Measurements from ENCODE around the gene MICAL2. TPM values are rescaled to one million over a fixed set of nuclear protein-coding genes. Genes with fewer than 3 reads are reported as not detected.

The MICAL2 gene
- total and polyA plus RNA-seq, 8 donors: 4.8 to 38.8 (median 26.5) TPM

DNA sequence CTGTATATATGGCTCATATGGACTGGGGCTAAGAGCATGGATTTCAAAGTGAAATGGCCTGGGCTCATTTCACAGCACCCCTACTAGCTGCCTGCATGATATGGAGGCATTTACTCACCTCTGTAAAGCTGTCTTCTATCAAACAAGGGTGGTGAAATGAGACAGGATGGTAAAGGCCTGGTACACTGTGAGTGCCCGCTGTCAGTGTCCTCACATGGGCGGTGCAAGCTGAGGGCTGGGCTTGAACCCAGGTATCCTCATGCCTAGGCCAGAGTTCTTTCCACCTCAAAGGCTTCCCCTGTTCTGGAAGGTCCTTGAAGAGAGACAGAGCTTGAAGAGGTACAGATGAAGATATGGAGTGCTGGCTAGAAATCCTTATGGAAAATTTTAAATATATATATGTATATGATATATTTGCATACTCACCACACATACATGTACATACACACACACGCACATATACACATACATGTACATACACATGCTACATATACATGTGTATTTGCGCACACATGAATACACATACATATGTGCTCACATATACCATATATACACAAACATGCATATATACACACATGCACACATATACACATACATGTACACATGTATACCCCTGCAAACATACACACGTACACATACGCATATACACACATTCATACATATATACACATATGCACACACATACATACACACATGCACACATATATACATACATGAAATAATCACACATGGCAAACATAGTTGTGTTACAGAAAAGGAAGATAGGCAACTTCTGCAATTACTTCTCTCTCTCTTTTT lies 44.7 kb downstream of the MICAL2 start:
- H3K4me3 ChIP-seq: no peak overlapping the region
- no peaks in the 10 kb centered on the region for H3K27me3 ChIP-seq
- intact Hi-C loops (cut with DNase I): no loop called here
- TF ChIP-seq, protein P1, sequence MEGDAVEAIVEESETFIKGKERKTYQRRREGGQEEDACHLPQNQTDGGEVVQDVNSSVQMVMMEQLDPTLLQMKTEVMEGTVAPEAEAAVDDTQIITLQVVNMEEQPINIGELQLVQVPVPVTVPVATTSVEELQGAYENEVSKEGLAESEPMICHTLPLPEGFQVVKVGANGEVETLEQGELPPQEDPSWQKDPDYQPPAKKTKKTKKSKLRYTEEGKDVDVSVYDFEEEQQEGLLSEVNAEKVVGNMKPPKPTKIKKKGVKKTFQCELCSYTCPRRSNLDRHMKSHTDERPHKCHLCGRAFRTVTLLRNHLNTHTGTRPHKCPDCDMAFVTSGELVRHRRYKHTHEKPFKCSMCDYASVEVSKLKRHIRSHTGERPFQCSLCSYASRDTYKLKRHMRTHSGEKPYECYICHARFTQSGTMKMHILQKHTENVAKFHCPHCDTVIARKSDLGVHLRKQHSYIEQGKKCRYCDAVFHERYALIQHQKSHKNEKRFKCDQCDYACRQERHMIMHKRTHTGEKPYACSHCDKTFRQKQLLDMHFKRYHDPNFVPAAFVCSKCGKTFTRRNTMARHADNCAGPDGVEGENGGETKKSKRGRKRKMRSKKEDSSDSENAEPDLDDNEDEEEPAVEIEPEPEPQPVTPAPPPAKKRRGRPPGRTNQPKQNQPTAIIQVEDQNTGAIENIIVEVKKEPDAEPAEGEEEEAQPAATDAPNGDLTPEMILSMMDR (IDR thresholded peaks at IDR 0.05): no peak
- peaks cover 0 to 5% (median 4%) of the 10 kb centered on the region in 3 donors for H3K4me1 ChIP-seq
- ATAC-seq (no peak), DNase-seq (no peak), FAIRE-seq (no peak)
- 94 to 100% methylated on average over 6 of the region's 6 CpGs for WGBS, 2 donors
- H3K36me3 ChIP-seq: no peaks in the 10 kb centered on the region
- no peak overlapping the region for H3K27ac ChIP-seq
- H3K9me3 ChIP-seq: no peaks in the 10 kb centered on the region

DNA sequence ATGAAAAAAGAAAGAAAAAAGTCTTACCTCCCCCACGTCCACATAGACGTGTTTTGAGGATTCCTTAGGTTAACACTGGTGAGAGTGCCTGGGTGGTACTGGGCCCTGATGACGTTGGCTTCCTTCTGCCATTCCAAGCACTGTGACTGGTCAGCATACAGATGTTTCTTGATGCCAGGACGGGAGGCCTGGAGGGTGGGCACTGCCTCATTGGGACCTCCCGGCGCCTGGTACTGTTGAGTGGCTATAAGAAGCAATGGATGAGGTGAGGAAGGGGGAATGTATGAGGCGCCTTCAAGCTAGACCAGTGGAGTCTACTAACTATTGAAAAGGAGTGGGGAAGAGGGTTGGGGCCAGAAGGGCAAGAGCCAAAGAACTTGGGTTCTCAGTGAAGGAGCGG lies 45.3 kb downstream of the MICAL2 start:
- Histone ChIP-seq H3K36me3 (no peaks in the 10 kb centered on the region), H3K27me3 (no peaks in the 10 kb centered on the region), H3K27ac (no peak overlapping the region), H3K4me1 (peaks cover 0 to 5% (median 4%) of the 10 kb centered on the region in 3 donors), H3K9me3 (no peaks in the 10 kb centered on the region), H3K4me3 (no peak overlapping the region)
- ATAC-seq (no peak), FAIRE-seq (no peak), DNase-seq (no peak)
- intact Hi-C loops (cut with DNase I): no loop called here
- WGBS, 2 donors: 94% methylated on average over 8 of the region's 8 CpGs
- TF ChIP-seq, protein P1 (IDR thresholded peaks at IDR 0.05): no peak

DNA sequence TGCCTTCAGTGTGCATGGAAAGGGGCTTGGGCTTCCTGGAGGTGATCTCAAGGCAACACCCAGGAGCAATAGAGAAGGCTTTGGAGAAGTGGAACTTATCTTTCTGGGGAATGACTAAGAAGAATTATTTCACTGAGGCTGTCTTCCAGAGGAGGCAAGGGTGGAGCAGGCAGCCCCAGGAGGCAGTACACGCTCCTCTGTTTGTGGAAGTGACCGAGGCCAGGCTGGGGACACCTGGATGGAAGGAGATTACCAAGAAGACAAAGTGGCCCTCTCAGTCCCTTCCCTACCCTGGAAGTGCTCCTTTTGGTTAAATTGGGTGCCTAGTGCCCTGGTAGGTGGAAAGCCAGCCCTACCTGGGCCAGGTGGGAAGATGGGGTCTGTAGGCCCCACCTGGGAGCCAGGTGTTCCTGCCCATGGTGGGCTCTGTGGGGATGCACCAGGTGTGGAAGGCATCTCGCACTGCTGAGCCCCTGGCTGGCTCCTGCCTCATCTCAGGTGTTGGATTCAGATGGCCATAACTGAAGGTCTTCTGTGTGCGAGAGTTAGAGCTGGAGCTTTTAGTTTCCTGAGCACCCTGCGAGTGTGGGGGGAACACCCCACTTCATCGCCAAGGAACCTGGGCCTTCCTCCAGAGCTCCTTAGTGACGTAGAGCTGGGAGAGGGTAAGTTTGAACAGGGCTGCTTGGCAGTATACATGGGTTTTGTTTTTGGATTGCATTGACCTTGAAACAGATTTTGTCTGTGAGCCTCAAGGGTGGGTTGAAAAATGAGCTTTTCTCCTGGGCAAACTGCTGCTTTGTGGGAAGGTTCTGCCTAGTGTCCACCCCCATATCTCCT lies 46.1 kb downstream of the MICAL2 start:
- FAIRE-seq (no peak), ATAC-seq (no peak)

DNA sequence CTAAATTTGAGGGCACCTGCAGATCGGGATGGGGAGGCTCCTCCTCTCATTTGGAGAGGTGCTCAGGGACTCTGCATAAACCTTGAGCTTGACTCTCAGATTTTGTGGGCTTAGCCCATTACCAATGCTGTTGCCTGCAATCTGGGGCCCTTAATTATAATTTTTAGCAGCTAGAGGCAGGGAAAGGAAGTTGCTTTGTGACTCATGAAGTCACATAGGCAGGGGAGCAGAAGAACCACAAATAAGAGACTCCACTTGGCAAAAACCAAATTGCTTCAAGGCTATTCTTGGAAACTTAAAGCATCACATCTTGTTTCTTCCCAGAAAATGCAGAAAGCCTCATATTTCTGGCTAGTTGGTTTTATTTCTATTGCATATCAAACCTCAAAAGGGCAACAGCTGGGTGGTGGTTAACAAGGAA lies 46.9 kb downstream of the MICAL2 start:
- peak in 2 of 4 donors; percentile 22 to 49 for ATAC-seq
- intact Hi-C loops (cut with DNase I): no loop called here
- H3K9me3 ChIP-seq: no peaks in the 10 kb centered on the region
- no peak for DNase-seq
- TF ChIP-seq, protein P1 (IDR thresholded peaks at IDR 0.05): no peak
- H3K36me3 ChIP-seq: no peaks in the 10 kb centered on the region
- H3K4me1 ChIP-seq: peaks cover 0 to 5% (median 4%) of the 10 kb centered on the region in 3 donors
- H3K27ac ChIP-seq: peak overlapping the region in 1 of 4 donors; percentile 39
- no peaks in the 10 kb centered on the region for H3K27me3 ChIP-seq
- no peak overlapping the region for H3K4me3 ChIP-seq
- WGBS, 2 donors: 75 to 86% methylated on average over 1 of the region's 1 CpG
- no peak for FAIRE-seq

More for the DNA sequence above, 46.1 kb downstream of the MICAL2 start:
- Histone ChIP-seq H3K4me3 (no peak overlapping the region), H3K9me3 (no peaks in the 10 kb centered on the region), H3K27me3 (no peaks in the 10 kb centered on the region), H3K4me1 (peaks cover 0 to 5% (median 4%) of the 10 kb centered on the region in 3 donors), H3K27ac (no peak overlapping the region), H3K36me3 (no peaks in the 10 kb centered on the region)
- WGBS, 2 donors: 91 to 92% methylated on average over 7 of the region's 7 CpGs
- TF ChIP-seq, protein P1 (IDR thresholded peaks at IDR 0.05): no peak
- no peak for DNase-seq
- intact Hi-C loops (cut with DNase I): no loop called here
